GM23338 (cell line): ENCODE data around the gene HIVEP3. TPM values are rescaled to one million over a fixed set of nuclear protein-coding genes. Genes with fewer than 3 reads are reported as not detected.

Experiments
- ATAC-seq: fragments of 200-7000 bp; cut with Tn5 transposase; 3 replicates; pipeline ENCODE4 v1.9.1; 2020
- DNase-seq: peaks from one replicate; pipeline ENCODE4 v3.0.0-alpha.2; 2015; ENCODE audit warnings: low spot score
- H2AFZ ChIP-seq: fragments of 200-600 bp; sonication (generic); 2 replicates; pipeline ENCODE4 v1.8.0; 2016; ENCODE audit warnings: antibody characterized with exemption, mild to moderate bottlenecking, moderate library complexity
- H3F3A ChIP-seq: fragments of 200-600 bp; sonication (generic); replicated peaks from 2 replicates; pipeline ENCODE4 v1.8.0; 2017; ENCODE audit warnings: antibody characterized with exemption, mixed run types, low read depth
- H3K27ac ChIP-seq: fragments of 200-600 bp; sonication (generic); 2 replicates; pipeline ENCODE4 v1.6.1; 2016; ENCODE audit warnings: low read depth
- H3K27me3 ChIP-seq: fragments of 200-600 bp; sonication (generic); 2 replicates; pipeline ENCODE4 v1.8.0; 2016; ENCODE audit warnings: mild to moderate bottlenecking, mixed run types, moderate library complexity; ENCODE audit not compliant: insufficient read depth
- H3K36me3 ChIP-seq: fragments of 200-600 bp; sonication (generic); 2 replicates; pipeline ENCODE4 v1.8.0; 2016; ENCODE audit warnings: mild to moderate bottlenecking; ENCODE audit not compliant: insufficient read depth
- H3K4me1 ChIP-seq: fragments of 200-600 bp; sonication (generic); 2 replicates; pipeline ENCODE4 v1.8.0; 2016; ENCODE audit warnings: mild to moderate bottlenecking, moderate library complexity; ENCODE audit not compliant: insufficient read depth
- H3K4me2 ChIP-seq: fragments of 200-600 bp; sonication (generic); 2 replicates; pipeline ENCODE4 v1.7.1; 2017; ENCODE audit warnings: mixed run types
- H3K4me3 ChIP-seq: fragments of 200-600 bp; sonication (generic); 2 replicates; pipeline ENCODE4 v1.6.1; 2016; ENCODE audit warnings: mixed run types
- H3K79me2 ChIP-seq: fragments of 200-600 bp; sonication (generic); replicated peaks from 2 replicates; pipeline ENCODE4 v1.8.0; 2017; ENCODE audit warnings: mild to moderate bottlenecking; ENCODE audit not compliant: insufficient read depth
- H3K9me2 ChIP-seq: fragments of 200-600 bp; sonication (generic); 2 replicates; pipeline ENCODE4 v1.8.0; 2017; ENCODE audit not compliant: insufficient read depth
- H4K20me1 ChIP-seq: fragments of 200-600 bp; sonication (generic); replicated peaks from 2 replicates; pipeline ENCODE4 v1.8.0; 2017; ENCODE audit warnings: mild to moderate bottlenecking; ENCODE audit not compliant: insufficient read depth
- H3K27ac Mint-ChIP-seq: 2 replicates; pipeline ENCODE4 v1.8.0; 2020; ENCODE audit warnings: inconsistent platforms, mild to moderate bottlenecking, moderate library complexity, mixed read lengths
- H3K27me3 Mint-ChIP-seq: 3 replicates; pipeline ENCODE4 v1.8.0; 2022; ENCODE audit warnings: low read depth, mild to moderate bottlenecking, moderate library complexity, mixed read lengths, inconsistent platforms; ENCODE audit not compliant: insufficient read depth, poor library complexity
- H3K36me3 Mint-ChIP-seq: 3 replicates; pipeline ENCODE4 v1.8.0; 2021; ENCODE audit warnings: low read depth, mild to moderate bottlenecking, inconsistent platforms, moderate library complexity, mixed read lengths
- H3K4me1 Mint-ChIP-seq: 3 replicates; pipeline ENCODE4 v1.8.0; 2020; ENCODE audit warnings: mild to moderate bottlenecking, inconsistent platforms, mixed read lengths
- H3K4me3 Mint-ChIP-seq: 3 replicates; pipeline ENCODE4 v1.8.0; 2021; ENCODE audit warnings: moderate library complexity, mild to moderate bottlenecking, inconsistent platforms, mixed read lengths
- H3K9me3 Mint-ChIP-seq: 3 replicates; pipeline ENCODE4 v1.8.0; 2020; ENCODE audit warnings: moderate library complexity, mild to moderate bottlenecking, inconsistent platforms, mixed read lengths
- CREB1 ChIP-seq: fragments of 250-450 bp; sonication (Bioruptor Pico); IDR thresholded peaks from 2 replicates; pipeline ENCODE4 v1.5.0; 2020; ENCODE audit warnings: low read depth, mild to moderate bottlenecking, moderate library complexity
- CTCF ChIP-seq, 2 experiments: fragments of 200-600 bp in 1 of 2; sonication (generic) in 1 of 2; conservative IDR thresholded peaks; 2 replicates each; pipeline versions ENCODE4 v1.5.1 to v1.6.1; 2016 to 2017; ENCODE audit warnings: antibody characterized with exemption in 2 of 2, low read depth in 2 of 2, mild to moderate bottlenecking in 2 of 2, moderate library complexity in 1 of 2
- ETS1 ChIP-seq: IDR thresholded peaks from 2 replicates; pipeline ENCODE4 v1.6.1; 2016; ENCODE audit warnings: antibody characterized with exemption
- EZH2 ChIP-seq: fragments of 200-600 bp; sonication (generic); IDR thresholded peaks from one replicate; pipeline ENCODE4 v1.8.0; 2017; ENCODE audit warnings: antibody characterized with exemption, mild to moderate bottlenecking, low read depth; ENCODE audit not compliant: unreplicated experiment
- EZH2phosphoT487 ChIP-seq: fragments of 200-600 bp; sonication (generic); IDR thresholded peaks from one replicate; pipeline ENCODE4 v1.8.1; 2018; ENCODE audit warnings: antibody characterized with exemption; ENCODE audit not compliant: unreplicated experiment
- JUNB ChIP-seq: IDR thresholded peaks from one replicate; pipeline ENCODE4 v1.6.1; 2016; ENCODE audit warnings: antibody characterized with exemption; ENCODE audit not compliant: unreplicated experiment
- NANOG ChIP-seq: IDR thresholded peaks from 2 replicates; pipeline ENCODE4 v1.6.1; 2016; ENCODE audit warnings: antibody characterized with exemption, borderline replicate concordance
- POLR2AphosphoS5 ChIP-seq: IDR thresholded peaks from 2 replicates; pipeline ENCODE4 v1.6.1; 2016; ENCODE audit warnings: antibody characterized with exemption, low read depth
- REST ChIP-seq: IDR thresholded peaks from one replicate; pipeline ENCODE4 v1.6.1; 2018; ENCODE audit warnings: antibody characterized with exemption; ENCODE audit not compliant: unreplicated experiment
- STAT1 ChIP-seq: IDR thresholded peaks from one replicate; pipeline ENCODE4 v1.6.1; 2016; ENCODE audit warnings: antibody characterized with exemption; ENCODE audit not compliant: unreplicated experiment
- ZNF331 ChIP-seq: fragments of 250-450 bp; sonication (Bioruptor Pico); IDR thresholded peaks from 2 replicates; pipeline ENCODE4 v1.5.0; 2020; ENCODE audit warnings: low read depth, mild to moderate bottlenecking, moderate library complexity
- ZNF462 ChIP-seq: fragments of 250-450 bp; sonication (Bioruptor Pico); IDR thresholded peaks from 2 replicates; pipeline ENCODE4 v1.5.0; 2020; ENCODE audit warnings: mild to moderate bottlenecking, moderate library complexity
- polyA plus RNA-seq: library from polyadenylated mRNA; unstranded; fragments of >200 nt; fragmentation: Nextera tagmentation; extraction: Ambion mirVana; gene quantifications from 2 replicates; pipeline ENCODE4 v1.2.1, GENCODE V29; 2016
- total RNA-seq: library from RNA; depleted of rRNA; stranded (reverse); fragments of >200 nt; shearing (Covaris generic); gene quantifications from 2 replicates; pipeline ENCODE4 v1.2.3, GENCODE V29; 2014

Gene HIVEP3
- total and polyA plus RNA-seq, 2 experiments from 2014 or later: 0.14 to 0.24 TPM

- no peak for TF ChIP-seq EZH2
- TF ChIP-seq CREB1: no peak
- no peak for TF ChIP-seq NANOG
Observed at GRCh38 chr1:41846625-41847405, 71.9 kb downstream of the HIVEP3 start (continued).

GRCh38 chr1:41844781-41845272 lies 73.9 kb downstream of the HIVEP3 start:
- H3K36me3 ChIP-seq: no peaks in the 10 kb centered on the region
- peaks cover 20% of the 10 kb centered on the region for H3K4me1 Mint-ChIP-seq
- no peaks in the 10 kb centered on the region for H3F3A ChIP-seq
- ATAC-seq: no peak
- H3K27me3 ChIP-seq: no peaks in the 10 kb centered on the region
- H3K27me3 Mint-ChIP-seq: peaks cover 1% of the 10 kb centered on the region
- H4K20me1 ChIP-seq: no peaks in the 10 kb centered on the region
- no peak for DNase-seq
- H3K9me3 Mint-ChIP-seq: no peaks in the 10 kb centered on the region; the same call in 2 of the 3 replicates
- no peak overlapping the region for H2AFZ ChIP-seq
- peaks cover 5% of the 10 kb centered on the region; the same call in 1 of the 2 replicates for H3K9me2 ChIP-seq
- no peak overlapping the region for H3K4me2 ChIP-seq
- H3K79me2 ChIP-seq: no peaks in the 10 kb centered on the region
- H3K4me3 ChIP-seq: no peak overlapping the region
- H3K4me3 Mint-ChIP-seq: no peak overlapping the region
- no peaks in the 10 kb centered on the region for H3K36me3 Mint-ChIP-seq
- no peak overlapping the region for H3K27ac ChIP-seq
- H3K4me1 ChIP-seq: peaks cover 10% of the 10 kb centered on the region; the same call in 1 of the 2 replicates
- no peak overlapping the region for H3K27ac Mint-ChIP-seq
- no peak for TF ChIP-seq ZNF331
- no peak for TF ChIP-seq CTCF (conservative IDR thresholded peaks at IDR 0.05; ENCODE audit: low read depth in 2 of 2)
- no peak for TF ChIP-seq POLR2AphosphoS5
- TF ChIP-seq EZH2phosphoT487: no peak
- TF ChIP-seq JUNB: no peak
- no peak for TF ChIP-seq REST
- TF ChIP-seq EZH2: no peak
- TF ChIP-seq ZNF462 (CRISPR knock-in tag): no peak
- TF ChIP-seq STAT1: no peak
- no peak for TF ChIP-seq NANOG
- TF ChIP-seq ETS1: no peak
